ENCODE results near the gene ASIC2.

GRCh38 chr17:32992321-32993033, 300.6 kb downstream of the ASIC2 start:
- TF ChIP-seq EZH2 (IDR thresholded peaks at IDR 0.05; ENCODE audit: borderline replicate concordance, low read length) (no peak), CTCF (IDR thresholded peaks at IDR 0.05; ENCODE audit: low read length) (no peak)

All from OCI-LY1 (cell line).